GM21360 (cell line): Measurements from ENCODE around the gene PLEKHA8.
A peak's percentile ranks its signal among the peaks of the same experiment; 100 is the strongest.

Source experiments
- ATAC-seq: cut with Tn5 transposase; IDR thresholded peaks from one replicate; pipeline ENCODE4 v1.9.1; 2021; ENCODE audit warnings: mild to moderate bottlenecking, moderate library complexity; ENCODE audit not compliant: unreplicated experiment

Gene PLEKHA8

GRCh38 chr7:30061786-30062185, 33.6 kb downstream of the PLEKHA8 start:
- ATAC-seq: peak; percentile 81

- ATAC-seq: no peak
Observed at GRCh38 chr7:30062587-30062986, 34.4 kb downstream of the PLEKHA8 start.

DNA sequence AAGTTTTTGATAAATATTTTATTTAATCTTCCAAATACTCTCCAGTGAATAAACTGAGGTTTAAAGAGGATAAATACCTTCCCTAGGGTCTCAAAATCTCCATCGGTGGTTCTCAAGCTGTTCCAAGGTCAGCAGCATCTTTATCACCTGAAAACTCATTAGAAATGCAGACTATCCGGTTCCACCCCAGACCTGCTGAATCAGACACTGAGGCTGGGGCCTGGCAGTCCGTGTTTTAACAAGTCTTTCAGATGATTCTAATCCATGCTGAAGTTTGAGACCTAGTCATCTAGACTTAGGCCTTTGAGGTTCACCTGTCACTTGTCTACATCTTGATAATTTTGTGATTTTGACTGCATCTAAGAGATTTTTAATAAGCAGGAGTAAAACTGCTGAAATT, 37.5 kb downstream of the PLEKHA8 start:
- ATAC-seq: no peak

DNA sequence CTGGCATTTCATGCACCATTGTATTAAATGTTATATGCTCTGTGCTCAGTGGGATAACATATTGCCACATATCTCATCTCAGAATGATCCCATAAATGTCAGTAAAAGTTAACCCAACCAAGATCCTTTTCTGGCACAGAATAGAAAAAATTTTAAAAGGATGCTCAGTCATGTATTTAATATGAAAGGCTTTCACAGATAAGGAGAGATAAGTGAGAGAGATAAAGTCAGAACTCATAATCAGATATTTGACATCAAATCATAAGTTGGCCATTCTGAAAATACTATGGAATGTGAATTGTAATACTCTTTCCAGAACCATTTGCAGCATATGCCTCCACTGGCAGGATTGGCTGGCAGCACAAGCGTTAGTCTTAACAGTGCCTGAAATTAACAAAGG, 38.5 kb downstream of the PLEKHA8 start:
- no peak for ATAC-seq

GRCh38 chr7:30068117-30068516, 39.9 kb downstream of the PLEKHA8 start:
- ATAC-seq: no peak

DNA sequence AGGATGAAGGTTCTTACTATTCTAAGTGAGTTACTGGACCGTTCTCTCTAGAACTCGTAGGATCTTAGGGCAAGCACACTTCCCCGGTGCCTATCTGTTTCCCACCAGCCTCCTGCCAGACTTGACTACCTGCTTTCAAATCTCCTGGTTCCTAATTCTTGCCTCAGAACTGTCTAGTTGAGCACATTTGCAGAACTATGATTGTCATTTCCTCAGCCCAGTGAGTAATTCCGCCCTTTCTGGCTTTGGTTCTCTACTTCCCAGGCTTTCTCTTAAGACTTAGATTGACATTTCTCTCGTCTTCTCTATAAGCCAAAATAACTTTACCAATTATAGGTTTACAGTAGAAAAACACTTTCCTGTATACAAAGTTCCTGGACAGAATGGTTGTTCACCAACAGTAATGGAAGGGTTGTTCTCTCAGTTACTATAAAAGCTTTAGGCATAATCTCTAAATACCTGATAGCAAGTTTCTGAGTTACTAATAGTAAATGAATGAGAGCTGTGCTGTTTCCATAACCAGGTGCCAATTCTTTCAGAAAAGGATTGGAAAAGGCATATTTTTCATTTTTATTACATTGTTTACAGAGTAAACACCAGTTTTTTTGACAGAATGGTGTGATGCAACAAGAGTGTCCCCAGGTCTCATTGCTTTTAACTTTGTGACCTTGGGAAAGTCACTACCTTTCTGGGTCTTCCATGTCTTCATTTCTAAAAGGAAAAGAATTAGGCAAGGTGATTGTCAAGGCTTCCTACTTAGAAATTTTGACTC, 41.1 kb downstream of the PLEKHA8 start:
- ATAC-seq: no peak

GRCh38 chr7:30070052-30070451, 41.8 kb downstream of the PLEKHA8 start:
- ATAC-seq: no peak

GRCh38 chr7:30072735-30073134, 44.5 kb downstream of the PLEKHA8 start:
- ATAC-seq: no peak

DNA sequence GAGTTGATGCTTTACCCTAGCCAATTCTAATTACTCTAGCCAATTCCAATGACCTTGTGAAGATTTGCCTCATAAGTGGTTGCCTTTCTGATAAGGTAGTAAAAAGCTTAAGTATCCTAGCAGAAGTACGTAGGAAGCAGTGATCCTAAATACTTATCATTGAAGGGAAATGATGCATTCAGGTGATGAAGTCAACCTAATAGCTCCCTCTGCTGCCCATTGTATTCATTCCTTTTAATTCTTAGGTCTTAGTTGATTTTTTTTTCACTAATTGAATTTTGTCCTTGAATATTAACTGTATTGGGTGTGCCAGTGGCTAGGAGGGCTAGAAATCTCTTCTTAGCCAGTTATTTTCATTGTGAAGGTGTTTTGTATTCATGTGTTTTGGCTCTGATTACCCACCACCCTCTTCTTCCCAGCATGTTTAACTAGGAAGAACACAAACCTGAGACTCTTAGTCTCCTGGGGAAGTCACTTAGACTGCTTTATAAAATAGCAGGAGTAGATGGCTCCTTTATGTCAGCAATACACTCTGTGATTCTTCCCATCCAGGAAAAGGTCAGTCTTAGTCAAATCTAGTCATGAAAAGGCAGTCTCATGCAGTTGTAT, 46.3 kb downstream of the PLEKHA8 start:
- no peak for ATAC-seq

- no peak for ATAC-seq
Observed at GRCh38 chr7:30076411-30076810, 48.2 kb downstream of the PLEKHA8 start.

- ATAC-seq: no peak
Observed at GRCh38 chr7:30078280-30078679, 50.1 kb downstream of the PLEKHA8 start.

GRCh38 chr7:30079880-30080279, 51.7 kb downstream of the PLEKHA8 start:
- ATAC-seq: no peak

GRCh38 chr7:30080818-30081217, 52.6 kb downstream of the PLEKHA8 start:
- no peak for ATAC-seq

DNA sequence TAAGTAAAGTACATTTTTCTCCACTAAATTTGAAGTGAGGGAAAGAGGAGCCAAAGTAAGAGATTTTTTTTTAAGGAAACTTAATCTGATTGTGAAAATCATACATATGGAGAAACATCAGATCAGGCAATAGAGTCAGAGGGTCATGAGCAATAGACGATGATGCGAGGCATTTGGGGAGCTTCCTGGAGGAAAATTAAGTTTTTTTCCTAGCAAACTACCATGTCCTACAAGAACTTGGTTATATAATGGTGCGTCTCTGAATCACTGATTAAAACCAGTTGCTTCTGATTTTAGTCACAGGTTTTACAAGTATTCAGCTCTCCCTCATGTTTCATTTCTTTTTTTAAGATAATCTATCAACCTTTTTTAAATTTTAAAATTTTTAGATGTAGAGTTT, 54.5 kb downstream of the PLEKHA8 start:
- ATAC-seq: no peak

- no peak for ATAC-seq
Observed at GRCh38 chr7:30083334-30083733, 55.1 kb downstream of the PLEKHA8 start.

GRCh38 chr7:30084212-30084611, 56.0 kb downstream of the PLEKHA8 start:
- no peak for ATAC-seq

DNA sequence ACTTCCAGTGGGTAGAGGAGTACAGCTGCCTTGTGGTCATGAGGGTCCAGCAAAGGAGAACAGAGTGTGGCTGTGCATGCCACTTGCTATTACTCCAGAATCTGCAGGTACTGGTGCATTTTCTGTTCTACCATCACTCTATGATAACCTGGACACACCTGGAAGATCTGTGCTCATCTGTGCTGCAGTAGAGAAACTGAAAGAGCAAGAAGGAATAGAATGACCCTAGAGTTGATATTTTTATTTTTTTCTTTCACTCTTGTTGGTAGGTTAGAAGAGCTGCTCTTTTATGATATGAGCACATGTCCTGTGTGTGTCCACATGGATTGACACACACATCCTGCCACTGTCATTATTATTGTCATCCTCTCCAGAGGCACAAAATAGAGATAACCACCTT, 58.3 kb downstream of the PLEKHA8 start:
- ATAC-seq: no peak

DNA sequence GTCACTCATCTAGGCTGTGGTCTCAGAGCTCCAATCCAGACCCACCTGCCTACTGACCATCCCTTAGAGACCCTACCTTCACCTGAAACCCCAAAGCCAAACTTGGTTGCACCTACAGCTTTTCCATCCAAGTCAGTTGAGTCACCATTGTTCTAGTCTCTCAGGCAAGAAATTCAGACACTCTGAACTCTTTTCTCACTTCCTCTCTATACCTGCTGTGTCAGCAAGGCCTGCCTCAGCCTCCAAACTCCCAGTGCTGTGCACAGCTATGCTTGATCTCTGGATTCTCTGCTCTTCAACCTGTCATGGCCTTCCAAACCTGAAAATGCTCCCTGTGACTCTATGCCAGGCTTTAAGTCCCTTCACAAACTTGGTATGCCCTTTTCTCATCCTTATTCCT, 59.2 kb downstream of the PLEKHA8 start:
- no peak for ATAC-seq

- no peak for ATAC-seq
Observed at GRCh38 chr7:30088362-30088761, 60.1 kb downstream of the PLEKHA8 start.

DNA sequence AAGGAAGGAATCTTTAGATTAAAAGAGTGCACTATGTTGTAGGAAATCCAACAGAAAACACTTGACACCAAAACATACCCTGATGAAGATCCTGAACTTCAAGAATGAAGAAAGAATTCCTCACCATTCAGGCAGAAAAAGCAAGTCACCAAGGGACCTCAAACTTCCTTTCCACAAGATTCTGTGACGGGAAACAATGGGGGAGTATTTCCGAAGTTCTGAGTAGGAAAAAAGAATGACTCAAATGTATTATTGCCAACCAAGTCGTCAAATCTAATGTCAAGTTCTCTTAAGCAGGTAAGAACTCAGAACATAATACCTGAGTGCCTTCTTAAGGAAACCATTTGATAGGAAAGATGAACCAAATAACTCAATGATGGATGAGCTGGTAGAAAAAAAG, 61.9 kb downstream of the PLEKHA8 start:
- ATAC-seq: no peak

GRCh38 chr7:30091491-30091912, 63.3 kb downstream of the PLEKHA8 start:
- no peak for ATAC-seq

GRCh38 chr7:30091987-30092386, 63.8 kb downstream of the PLEKHA8 start:
- ATAC-seq: no peak
